ENCODE data around the gene EFCAB6. TPM values are rescaled to one million over a fixed set of nuclear protein-coding genes. Genes with fewer than 3 reads are reported as not detected.
A peak's percentile ranks its signal among the peaks of the same experiment; 100 is the strongest.

Gene EFCAB6, protein sequence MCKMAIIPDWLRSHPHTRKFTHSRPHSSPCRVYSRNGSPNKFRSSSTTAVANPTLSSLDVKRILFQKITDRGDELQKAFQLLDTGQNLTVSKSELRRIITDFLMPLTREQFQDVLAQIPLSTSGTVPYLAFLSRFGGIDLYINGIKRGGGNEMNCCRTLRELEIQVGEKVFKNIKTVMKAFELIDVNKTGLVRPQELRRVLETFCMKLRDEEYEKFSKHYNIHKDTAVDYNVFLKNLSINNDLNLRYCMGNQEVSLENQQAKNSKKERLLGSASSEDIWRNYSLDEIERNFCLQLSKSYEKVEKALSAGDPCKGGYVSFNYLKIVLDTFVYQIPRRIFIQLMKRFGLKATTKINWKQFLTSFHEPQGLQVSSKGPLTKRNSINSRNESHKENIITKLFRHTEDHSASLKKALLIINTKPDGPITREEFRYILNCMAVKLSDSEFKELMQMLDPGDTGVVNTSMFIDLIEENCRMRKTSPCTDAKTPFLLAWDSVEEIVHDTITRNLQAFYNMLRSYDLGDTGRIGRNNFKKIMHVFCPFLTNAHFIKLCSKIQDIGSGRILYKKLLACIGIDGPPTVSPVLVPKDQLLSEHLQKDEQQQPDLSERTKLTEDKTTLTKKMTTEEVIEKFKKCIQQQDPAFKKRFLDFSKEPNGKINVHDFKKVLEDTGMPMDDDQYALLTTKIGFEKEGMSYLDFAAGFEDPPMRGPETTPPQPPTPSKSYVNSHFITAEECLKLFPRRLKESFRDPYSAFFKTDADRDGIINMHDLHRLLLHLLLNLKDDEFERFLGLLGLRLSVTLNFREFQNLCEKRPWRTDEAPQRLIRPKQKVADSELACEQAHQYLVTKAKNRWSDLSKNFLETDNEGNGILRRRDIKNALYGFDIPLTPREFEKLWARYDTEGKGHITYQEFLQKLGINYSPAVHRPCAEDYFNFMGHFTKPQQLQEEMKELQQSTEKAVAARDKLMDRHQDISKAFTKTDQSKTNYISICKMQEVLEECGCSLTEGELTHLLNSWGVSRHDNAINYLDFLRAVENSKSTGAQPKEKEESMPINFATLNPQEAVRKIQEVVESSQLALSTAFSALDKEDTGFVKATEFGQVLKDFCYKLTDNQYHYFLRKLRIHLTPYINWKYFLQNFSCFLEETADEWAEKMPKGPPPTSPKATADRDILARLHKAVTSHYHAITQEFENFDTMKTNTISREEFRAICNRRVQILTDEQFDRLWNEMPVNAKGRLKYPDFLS (N-terminal part only)
- 1 to 10 TPM in 1 of 4 donors, under 1 TPM in 1, not detected in 2; 0.34 to 1.9 TPM for polyA plus RNA-seq
- long read RNA-seq, donor 1, partial matches to known transcripts, result 192 of 192 reads
- long read RNA-seq, donor 1, other reads (novel, unspliced or antisense), result 0 of 192 reads
- long read RNA-seq, donor 2, result 0 reads
- long read RNA-seq, donor 3, result 0 reads
- long read RNA-seq, donor 4, result 0 reads
- long read RNA-seq, donor 5, result 0 reads
- long read RNA-seq, donor 6, result 0 reads
- long read RNA-seq, donor 7, result 0 reads
- long read RNA-seq, donor 8, result 0 reads
- long read RNA-seq, donor 9, result 0 reads
- long read RNA-seq, donor 10, partial matches to known transcripts, result 141 of 141 reads
- long read RNA-seq, donor 10, other reads (novel, unspliced or antisense), result 0 of 141 reads

DNA sequence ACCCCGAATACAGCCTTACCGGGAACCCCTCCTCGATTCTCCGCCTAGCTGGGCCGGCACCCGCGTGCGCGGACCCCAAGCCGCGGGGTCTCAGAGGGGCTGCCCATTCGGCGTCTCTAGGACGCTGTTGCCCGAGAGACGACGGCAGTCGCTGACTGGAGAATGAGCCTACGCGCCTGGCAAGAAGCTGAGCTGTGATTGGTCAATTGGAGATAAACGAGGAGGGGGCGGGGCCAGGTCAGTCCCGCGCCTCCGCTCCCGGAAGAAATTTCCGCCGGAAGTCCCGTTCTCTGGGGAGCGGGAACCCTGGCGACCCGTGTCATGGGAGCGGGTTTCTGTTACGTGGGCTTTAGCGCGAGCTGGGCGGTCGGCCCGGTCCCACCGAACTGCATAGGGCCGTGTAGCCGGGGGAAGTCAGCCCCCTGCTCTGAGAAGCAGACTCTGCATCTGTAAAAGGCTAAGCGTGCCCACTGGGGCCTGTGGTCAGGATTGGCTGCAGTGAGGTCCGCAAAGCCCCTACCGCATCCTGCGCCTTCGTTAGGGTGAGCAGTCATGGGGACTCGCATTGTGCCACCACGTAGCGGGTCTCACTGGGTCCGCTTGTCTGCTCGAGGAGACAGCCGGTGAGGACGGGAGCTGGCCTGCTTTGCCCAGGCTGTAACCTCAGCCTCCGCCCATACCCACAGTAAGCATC, at the start of gene EFCAB6:
Gene EFCAB6 (minus strand): TSS at position 157 of the 694 bp plus-strand sequence. CDS start 29,987 bp downstream, outside the sequence.
- 1% methylated on average over 51 to 55 of the region's 55 CpGs for WGBS, 3 donors
- peaks cover 3 to 12% (median 6%) of the 10 kb centered on the region in 3 donors for H3K4me1 ChIP-seq (ENCODE audit: control insufficient read depth in 3 of 3, insufficient read depth in 2 of 3, low read depth in 1 of 3, low read length in 2 of 3)
- FAIRE-seq, result no peak
- peaks cover 0 to 2% (median 0%) of the 10 kb centered on the region in 3 donors for H3K36me3 ChIP-seq (ENCODE audit: control insufficient read depth in 3 of 3, insufficient read depth in 2 of 3, low read depth in 1 of 3, low read length in 3 of 3)
- no peaks in the 10 kb centered on the region for H3K9me3 ChIP-seq (ENCODE audit: control insufficient read depth in 2 of 2, insufficient read depth in 1 of 2, low read depth in 1 of 2, low read length in 1 of 2)
- peak; percentile 94 to 98 for DNase-seq
- H3K4me3 ChIP-seq (ENCODE audit: low read depth in 1 of 3, low read length in 3 of 3), result peak within 1 kb of the TSS; percentile 83 to 93 (median 87)
- no peaks in the 10 kb centered on the region for H3K27me3 ChIP-seq (ENCODE audit: control insufficient read depth in 3 of 3, insufficient read depth in 3 of 3, low read length in 3 of 3)
- H3K27ac ChIP-seq (ENCODE audit: low read depth in 1 of 3, low read length in 2 of 3), result peak within 1 kb of the TSS; percentile 53 to 76 (median 65)

DNA sequence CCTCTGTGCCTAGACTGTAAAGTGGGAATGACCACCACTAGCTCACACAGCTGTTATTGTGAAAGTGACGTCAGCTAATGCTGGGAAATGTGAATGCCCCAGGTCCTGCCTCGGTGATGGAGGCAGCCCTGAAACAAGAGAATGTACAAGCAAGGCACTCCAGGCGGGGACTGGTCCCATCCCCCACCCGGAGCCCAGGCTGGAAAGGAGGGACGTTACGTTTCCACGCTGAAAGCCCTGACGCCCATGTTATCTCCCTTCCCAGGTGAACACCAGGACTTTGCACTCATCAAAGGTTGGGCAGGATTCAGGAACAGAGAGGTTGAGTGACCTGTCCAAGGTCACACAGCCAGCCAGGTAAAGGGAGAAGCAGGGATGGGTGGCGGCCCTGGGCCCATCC, 49.4 kb upstream of the EFCAB6 start:
- peaks cover 0 to 1% of the 10 kb centered on the region in 2 donors for H3K9me3 ChIP-seq (ENCODE audit: control insufficient read depth in 2 of 2, insufficient read depth in 1 of 2, low read depth in 1 of 2, low read length in 1 of 2)
- peak overlapping the region in 2 of 3 donors; percentile 42 to 74 for H3K27ac ChIP-seq (ENCODE audit: low read depth in 1 of 3, low read length in 2 of 3)
- DNase-seq (peak; percentile 39 to 96), FAIRE-seq (no peak)
- H3K36me3 ChIP-seq (ENCODE audit: control insufficient read depth in 3 of 3, insufficient read depth in 2 of 3, low read depth in 1 of 3, low read length in 3 of 3), result no peaks in the 10 kb centered on the region
- H3K27me3 ChIP-seq (ENCODE audit: control insufficient read depth in 3 of 3, insufficient read depth in 3 of 3, low read length in 3 of 3), result peaks cover 0 to 15% (median 14%) of the 10 kb centered on the region in 3 donors
- peaks cover 0 to 2% (median 0%) of the 10 kb centered on the region in 3 donors for H3K4me1 ChIP-seq (ENCODE audit: control insufficient read depth in 3 of 3, insufficient read depth in 2 of 3, low read depth in 1 of 3, low read length in 2 of 3)
- H3K4me3 ChIP-seq (ENCODE audit: low read depth in 1 of 3, low read length in 3 of 3), result peak overlapping the region in 1 of 3 donors; percentile 68
- 17 to 43% (median 33%) methylated on average over 9 of the region's 9 CpGs for WGBS, 3 donors

DNA sequence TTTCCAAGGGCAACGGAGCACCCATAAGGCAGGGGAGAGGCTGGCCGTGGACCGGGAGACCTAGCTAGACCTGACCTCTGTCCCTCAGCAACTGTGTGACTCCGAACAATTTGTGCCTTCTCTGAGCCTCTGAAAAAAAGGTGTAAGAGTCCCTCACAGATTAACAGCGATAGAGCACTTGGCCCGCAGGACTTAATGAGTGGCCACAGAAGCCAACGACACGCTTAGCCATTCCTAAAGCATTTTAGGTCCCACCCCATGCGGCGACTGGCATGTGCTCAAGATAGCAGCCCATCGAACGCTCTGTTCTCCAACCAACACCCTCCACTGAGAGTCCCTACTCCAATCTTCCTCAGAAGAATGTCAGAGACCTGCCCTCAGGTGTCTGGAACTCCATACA, 48.7 kb upstream of the EFCAB6 start:
- Histone ChIP-seq H3K36me3 (ENCODE audit: control insufficient read depth in 3 of 3, insufficient read depth in 2 of 3, low read depth in 1 of 3, low read length in 3 of 3) (no peaks in the 10 kb centered on the region), H3K4me1 (ENCODE audit: control insufficient read depth in 3 of 3, insufficient read depth in 2 of 3, low read depth in 1 of 3, low read length in 2 of 3) (peaks cover 0 to 2% (median 0%) of the 10 kb centered on the region in 3 donors), H3K9me3 (ENCODE audit: control insufficient read depth in 2 of 2, insufficient read depth in 1 of 2, low read depth in 1 of 2, low read length in 1 of 2) (peaks cover 0 to 4% of the 10 kb centered on the region in 2 donors), H3K27ac (ENCODE audit: low read depth in 1 of 3, low read length in 2 of 3) (peak overlapping the region in 2 of 3 donors; percentile 42 to 74), H3K4me3 (ENCODE audit: low read depth in 1 of 3, low read length in 3 of 3) (peak overlapping the region in 1 of 3 donors; percentile 68), H3K27me3 (ENCODE audit: control insufficient read depth in 3 of 3, insufficient read depth in 3 of 3, low read length in 3 of 3) (peaks cover 0 to 15% (median 14%) of the 10 kb centered on the region in 3 donors)
- 17 to 74% (median 44%) methylated on average over 12 of the region's 12 CpGs for WGBS, 3 donors
- FAIRE-seq (no peak), DNase-seq (peak in 1 of 2 donors; percentile 68)

DNA sequence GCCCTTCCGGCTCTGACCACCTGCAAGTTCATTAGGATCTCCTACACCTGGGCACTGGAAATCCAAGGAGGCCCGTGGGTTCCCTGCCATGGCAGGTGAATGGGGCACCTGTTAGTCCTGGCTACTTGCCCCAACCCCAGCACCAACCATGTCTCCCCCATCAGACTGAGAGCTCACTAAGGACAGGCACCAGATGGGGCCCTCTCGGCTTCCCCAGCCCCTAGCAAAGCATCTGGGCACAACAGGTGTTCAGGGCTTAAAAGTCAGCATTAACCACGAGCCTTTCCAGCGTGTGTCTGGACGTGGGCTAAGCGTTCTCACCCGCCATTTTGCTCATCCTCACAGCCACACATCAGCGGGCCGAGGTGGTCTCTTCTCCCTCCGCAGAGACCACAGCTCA, 48.0 kb upstream of the EFCAB6 start:
- H3K27me3 ChIP-seq (ENCODE audit: control insufficient read depth in 3 of 3, insufficient read depth in 3 of 3, low read length in 3 of 3), result peaks cover 0 to 15% (median 14%) of the 10 kb centered on the region in 3 donors
- H3K4me1 ChIP-seq (ENCODE audit: control insufficient read depth in 3 of 3, insufficient read depth in 2 of 3, low read depth in 1 of 3, low read length in 2 of 3), result peaks cover 0 to 2% (median 0%) of the 10 kb centered on the region in 3 donors
- no peak for FAIRE-seq
- H3K27ac ChIP-seq (ENCODE audit: low read depth in 1 of 3, low read length in 2 of 3), result no peak overlapping the region
- H3K9me3 ChIP-seq (ENCODE audit: control insufficient read depth in 2 of 2, insufficient read depth in 1 of 2, low read depth in 1 of 2, low read length in 1 of 2), result peaks cover 0 to 4% of the 10 kb centered on the region in 2 donors
- WGBS, 3 donors, result 70 to 79% (median 70%) methylated on average over 11 of the region's 11 CpGs
- H3K4me3 ChIP-seq (ENCODE audit: low read depth in 1 of 3, low read length in 3 of 3), result peak overlapping the region in 1 of 3 donors; percentile 68
- no peaks in the 10 kb centered on the region for H3K36me3 ChIP-seq (ENCODE audit: control insufficient read depth in 3 of 3, insufficient read depth in 2 of 3, low read depth in 1 of 3, low read length in 3 of 3)
- DNase-seq, result no peak

- Histone ChIP-seq H3K4me1 (ENCODE audit: control insufficient read depth in 3 of 3, insufficient read depth in 2 of 3, low read depth in 1 of 3, low read length in 2 of 3) (peaks cover 0 to 2% (median 0%) of the 10 kb centered on the region in 3 donors), H3K27me3 (ENCODE audit: control insufficient read depth in 3 of 3, insufficient read depth in 3 of 3, low read length in 3 of 3) (peaks cover 0 to 15% (median 10%) of the 10 kb centered on the region in 3 donors), H3K4me3 (ENCODE audit: low read depth in 1 of 3, low read length in 3 of 3) (no peak overlapping the region), H3K27ac (ENCODE audit: low read depth in 1 of 3, low read length in 2 of 3) (no peak overlapping the region), H3K9me3 (ENCODE audit: control insufficient read depth in 2 of 2, insufficient read depth in 1 of 2, low read depth in 1 of 2, low read length in 1 of 2) (peaks cover 0 to 4% of the 10 kb centered on the region in 2 donors), H3K36me3 (ENCODE audit: control insufficient read depth in 3 of 3, insufficient read depth in 2 of 3, low read depth in 1 of 3, low read length in 3 of 3) (no peaks in the 10 kb centered on the region)
- WGBS, 3 donors, result 85 to 86% (median 86%) methylated on average over 14 of the region's 14 CpGs
- DNase-seq, result no peak
- FAIRE-seq, result no peak
These were observed 47.5 kb upstream of the EFCAB6 start for GRCh38 chr22:43859621-43860020.

DNA sequence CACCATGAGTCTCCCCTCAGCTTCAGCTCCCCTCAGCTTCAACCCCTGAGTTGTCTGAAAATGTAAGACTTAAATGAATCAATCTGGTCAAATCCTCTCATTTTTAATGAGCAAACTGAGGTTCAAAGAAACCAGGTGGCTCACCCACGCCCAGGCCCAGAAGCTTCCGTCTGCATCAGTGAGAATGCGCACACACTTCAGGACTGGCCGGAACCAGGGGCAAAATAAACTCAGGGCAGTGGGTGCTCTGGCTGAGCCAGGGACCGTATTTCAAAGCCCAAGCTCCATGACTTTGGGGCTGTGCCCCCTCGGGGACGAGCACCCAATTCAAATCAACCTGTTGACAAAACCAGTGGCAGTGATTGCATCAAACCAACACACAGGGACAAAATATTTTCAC, 47.1 kb upstream of the EFCAB6 start:
- peaks cover 0 to 2% (median 0%) of the 10 kb centered on the region in 3 donors for H3K4me1 ChIP-seq (ENCODE audit: control insufficient read depth in 3 of 3, insufficient read depth in 2 of 3, low read depth in 1 of 3, low read length in 2 of 3)
- H3K9me3 ChIP-seq (ENCODE audit: control insufficient read depth in 2 of 2, insufficient read depth in 1 of 2, low read depth in 1 of 2, low read length in 1 of 2), result peaks cover 0 to 4% of the 10 kb centered on the region in 2 donors
- 68 to 80% (median 68%) methylated on average over 7 of the region's 7 CpGs for WGBS, 3 donors
- FAIRE-seq, result no peak
- peaks cover 0 to 15% (median 10%) of the 10 kb centered on the region in 3 donors for H3K27me3 ChIP-seq (ENCODE audit: control insufficient read depth in 3 of 3, insufficient read depth in 3 of 3, low read length in 3 of 3)
- DNase-seq, result no peak
- no peaks in the 10 kb centered on the region for H3K36me3 ChIP-seq (ENCODE audit: control insufficient read depth in 3 of 3, insufficient read depth in 2 of 3, low read depth in 1 of 3, low read length in 3 of 3)
- no peak overlapping the region for H3K4me3 ChIP-seq (ENCODE audit: low read depth in 1 of 3, low read length in 3 of 3)
- H3K27ac ChIP-seq (ENCODE audit: low read depth in 1 of 3, low read length in 2 of 3), result no peak overlapping the region
